ENCODE measurements around the gene CCDC40.

DNA sequence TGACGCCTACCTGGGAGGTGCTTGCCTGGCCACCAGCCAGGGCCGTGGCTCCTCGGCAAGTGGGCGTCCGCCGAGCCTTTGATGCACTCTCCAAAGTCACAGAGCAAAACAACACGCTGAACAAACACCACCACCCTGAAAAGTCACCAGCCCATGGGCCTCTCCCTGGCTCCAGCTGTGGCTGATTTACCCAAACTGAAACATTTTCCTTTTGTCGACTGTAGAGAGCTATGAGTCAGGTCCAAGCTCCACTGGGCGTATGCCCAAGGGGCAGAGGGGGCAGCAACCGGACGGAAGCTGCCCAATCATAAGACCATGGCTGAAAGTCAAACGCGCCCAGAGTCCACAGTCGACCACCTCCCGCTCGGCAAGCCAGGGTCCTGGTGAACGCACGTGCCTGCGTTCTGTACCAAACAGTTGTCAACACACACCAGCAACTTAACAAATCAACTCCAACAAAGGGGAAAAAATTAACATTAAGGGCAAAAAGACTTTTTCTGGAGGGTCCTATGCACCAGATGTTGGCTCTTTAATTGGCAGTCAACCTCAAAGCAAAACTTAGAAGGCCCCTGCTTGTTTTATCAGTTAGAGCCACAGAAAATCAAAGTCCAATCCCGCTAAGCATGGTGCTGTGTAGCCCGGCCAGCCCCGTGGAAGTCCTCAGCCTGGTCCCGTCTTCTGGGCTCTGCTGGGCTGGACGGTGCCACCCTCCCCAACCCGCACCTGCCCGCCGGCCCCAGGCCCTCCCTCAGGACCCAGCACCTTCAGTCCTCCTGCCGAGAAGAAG lies 48.1 kb upstream of the CCDC40 start:
- no peak for TF ChIP-seq CTCF (IDR thresholded peaks at IDR 0.05)
- no peak for TF ChIP-seq EZH2 (IDR thresholded peaks at IDR 0.05; ENCODE audit: borderline replicate concordance, insufficient read depth, low read depth, low read length, poor library complexity, severe bottlenecking)

Measured in B cell (primary cell).